Pancreas (tissue), 10 donors: ENCODE measurements around the gene EFTUD2. TPM values are rescaled to one million over a fixed set of nuclear protein-coding genes. Genes with fewer than 3 reads are reported as not detected.

ENCODE experiments used
- ATAC-seq, 4 donors: fragments of 200-7000 bp; cut with Tn5 transposase; one replicate each; pipeline versions ENCODE4 v1.8.0 to v1.9.1; 2020; ENCODE audit warnings: mild to moderate bottlenecking in 4 of 4, moderate library complexity in 4 of 4
- DNase-seq, 6 donors: peaks; one replicate each; pipeline ENCODE4 v3.0.0-alpha.2; 2020
- FAIRE-seq: peaks from 2 replicates; lab custom pipeline; 2012; peaks lifted over from hg19 to GRCh38; lab: Jason Lieb, UNC
- H3K27ac ChIP-seq, 4 donors: fragments of 200-600 bp; sonication (generic); 1 replicate in 3 of 4; 2 replicates in 1 of 4; pipeline versions ENCODE4 v1.5.0 to v1.8.0; 2020
- H3K27me3 ChIP-seq, 4 donors: fragments of 200-600 bp; one replicate each; pipeline ENCODE4 v1.8.0; 2021
- H3K36me3 ChIP-seq, 3 donors: fragments of 200-600 bp; sonication (generic) in 1 of 3; one replicate each; pipeline versions ENCODE4 v1.5.0 to v1.8.0; 2020 to 2021
- H3K4me1 ChIP-seq, 3 donors: fragments of 200-600 bp; one replicate each; pipeline ENCODE4 v1.8.0; 2021
- H3K4me3 ChIP-seq, 4 donors: fragments of 200-600 bp; sonication (generic) in 2 of 4; one replicate each; pipeline versions ENCODE4 v1.5.0 to v1.8.0; 2020 to 2021
- H3K9me3 ChIP-seq, 4 donors: fragments of 200-600 bp; one replicate each; pipeline ENCODE4 v1.8.0; 2021
- WGBS, 2 donors: extraction: QIAGEN DNeasy Blood & Tissue Kit; methylation state at CpG; one replicate each; pipeline ENCODE4 v1.1.7; 2013; 5-methylcytosine and 5-hydroxymethylcytosine counted together
- intact Hi-C, 3 donors: fragments of 100-400 bp; cut with DNase I; formaldehyde crosslinking; loops; one replicate each; pipeline versions ENCODE4 v1.11.1 to v1.14.2; 2022
- polyA plus RNA-seq, 2 donors: library from polyadenylated mRNA; stranded (reverse); fragments of 200-250 nt; gene quantifications; one replicate each; pipeline ENCODE4 v1.2.3, GENCODE V29; 2013
- total RNA-seq, 6 donors: library from RNA; stranded (reverse); fragmentation: NEBNext Ultra II Directional in 4 of 6; extraction: Animal tissue kit (Norgen Biotek cat#: 25700) in 4 of 6; gene quantifications; one replicate each; pipeline versions ENCODE4 v1.2.1 to v1.2.4, GENCODE V29; 2021 to 2023
- TF ChIP-seq, protein P1 (sequence below), 4 donors: fragments of 200-600 bp; sonication (generic) in 3 of 4; IDR thresholded peaks; one replicate each; pipeline versions ENCODE4 v1.5.0 to v1.8.0; 2021; ENCODE audit warnings: antibody characterized with exemption in 4 of 4
- donor health status: healthy with polysubstance abuse.
- donor health status: DM: no; HTN: no; CAD: no; lungs with moderate emphysema.
- donor health status: DM: no; HTN: no; CAD: no.
- donor health status: control.
- donor health status: control.
- donor health status: Bipolar disorder and iron deficiency.
- donor health status: DM: yes; HTN: yes; CAD: no.
- donor health status: DM: no; HTN: no; CAD: no.
- donor health status: DM: no; HTN: no; CAD: no.
- donor health status: DM: yes; HTN: yes; CAD: no.

EFTUD2 gene
- total and polyA plus RNA-seq, 8 donors: 18.8 to 42.7 (median 33.5) TPM

DNA sequence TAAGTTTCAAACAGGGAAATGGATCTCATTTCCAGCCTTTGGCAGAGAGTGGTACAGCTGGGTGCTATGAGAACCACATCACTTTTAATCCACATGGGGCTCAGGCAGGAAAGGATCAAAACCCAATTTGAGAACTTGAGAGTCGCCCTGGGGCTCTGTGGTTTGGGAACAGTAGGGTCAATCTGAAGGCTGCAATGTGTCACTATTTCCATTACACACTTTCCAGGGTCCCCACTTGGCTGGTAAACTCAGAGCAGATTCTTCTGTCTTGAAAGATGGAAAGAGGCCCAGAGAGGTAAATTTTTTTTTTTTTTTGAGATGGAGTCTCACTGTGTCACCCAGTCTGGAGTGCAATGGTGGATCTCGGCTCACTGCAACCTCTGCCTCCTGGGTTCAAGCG is 58.3 kb downstream of the EFTUD2 start:
- FAIRE-seq: no peak
- WGBS, 2 donors: 80 to 90% methylated on average over 3 of the region's 3 CpGs
- no peaks in the 10 kb centered on the region for H3K9me3 ChIP-seq
- no peak overlapping the region for H3K27ac ChIP-seq
- no peak overlapping the region for H3K4me3 ChIP-seq
- TF ChIP-seq, protein P1, sequence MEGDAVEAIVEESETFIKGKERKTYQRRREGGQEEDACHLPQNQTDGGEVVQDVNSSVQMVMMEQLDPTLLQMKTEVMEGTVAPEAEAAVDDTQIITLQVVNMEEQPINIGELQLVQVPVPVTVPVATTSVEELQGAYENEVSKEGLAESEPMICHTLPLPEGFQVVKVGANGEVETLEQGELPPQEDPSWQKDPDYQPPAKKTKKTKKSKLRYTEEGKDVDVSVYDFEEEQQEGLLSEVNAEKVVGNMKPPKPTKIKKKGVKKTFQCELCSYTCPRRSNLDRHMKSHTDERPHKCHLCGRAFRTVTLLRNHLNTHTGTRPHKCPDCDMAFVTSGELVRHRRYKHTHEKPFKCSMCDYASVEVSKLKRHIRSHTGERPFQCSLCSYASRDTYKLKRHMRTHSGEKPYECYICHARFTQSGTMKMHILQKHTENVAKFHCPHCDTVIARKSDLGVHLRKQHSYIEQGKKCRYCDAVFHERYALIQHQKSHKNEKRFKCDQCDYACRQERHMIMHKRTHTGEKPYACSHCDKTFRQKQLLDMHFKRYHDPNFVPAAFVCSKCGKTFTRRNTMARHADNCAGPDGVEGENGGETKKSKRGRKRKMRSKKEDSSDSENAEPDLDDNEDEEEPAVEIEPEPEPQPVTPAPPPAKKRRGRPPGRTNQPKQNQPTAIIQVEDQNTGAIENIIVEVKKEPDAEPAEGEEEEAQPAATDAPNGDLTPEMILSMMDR (IDR thresholded peaks at IDR 0.05): no peak
- H3K36me3 ChIP-seq: no peaks in the 10 kb centered on the region
- no peaks in the 10 kb centered on the region for H3K4me1 ChIP-seq
- no peaks in the 10 kb centered on the region for H3K27me3 ChIP-seq
- DNase-seq: no peak
- intact Hi-C loops: no loop called here
- ATAC-seq: no peak

DNA sequence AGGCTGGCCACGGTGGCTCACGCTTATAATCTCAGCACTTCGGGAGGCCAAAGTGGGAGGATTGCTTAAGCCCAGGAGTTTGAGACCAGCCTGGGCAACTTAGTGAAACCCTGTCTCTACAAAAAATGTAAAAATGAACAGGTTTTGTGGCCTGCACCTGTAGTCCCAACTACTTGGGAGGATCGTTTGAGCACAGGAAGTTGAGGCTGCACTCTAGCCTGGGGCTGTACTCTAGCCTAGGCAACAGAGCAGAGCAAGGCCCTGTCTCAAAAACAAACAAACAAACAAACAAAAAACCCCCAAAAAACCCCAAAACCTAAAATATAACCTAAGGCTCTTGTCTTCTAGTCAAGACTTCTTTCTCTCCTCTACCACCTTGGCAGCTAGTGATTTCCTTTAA is 59.0 kb downstream of the EFTUD2 start:
- intact Hi-C loops: no loop called here
- WGBS, 2 donors: 65 to 83% methylated on average over 4 of the region's 4 CpGs
- Histone ChIP-seq H3K9me3 (no peaks in the 10 kb centered on the region), H3K4me3 (no peak overlapping the region), H3K36me3 (no peaks in the 10 kb centered on the region), H3K4me1 (no peaks in the 10 kb centered on the region), H3K27ac (no peak overlapping the region), H3K27me3 (no peaks in the 10 kb centered on the region)
- DNase-seq: no peak
- no peak for FAIRE-seq
- ATAC-seq: no peak
- TF ChIP-seq, protein P1 (IDR thresholded peaks at IDR 0.05): no peak

DNA sequence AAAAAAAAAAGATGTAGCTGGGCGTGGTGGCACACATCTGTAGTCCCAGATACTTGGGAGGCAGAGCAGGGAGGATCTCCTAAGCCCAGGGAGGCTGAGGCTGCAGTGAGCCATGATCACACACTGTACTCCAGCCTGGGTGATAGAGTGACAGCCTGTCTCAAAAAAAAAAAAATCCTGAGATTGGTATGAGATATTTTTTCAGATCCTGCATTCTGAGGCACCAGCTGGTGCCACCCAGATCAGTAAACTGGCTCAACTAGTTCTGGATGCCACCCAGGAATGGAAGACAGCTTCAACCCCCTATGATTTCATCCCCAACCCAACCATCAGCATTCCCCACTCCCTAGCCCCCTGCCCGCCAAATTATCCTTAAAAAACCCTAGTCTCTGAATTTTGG is 62.0 kb downstream of the EFTUD2 start:
- ATAC-seq (no peak), DNase-seq (no peak), FAIRE-seq (no peak)
- H3K36me3 ChIP-seq: no peaks in the 10 kb centered on the region
- no peak overlapping the region for H3K4me3 ChIP-seq
- WGBS, 2 donors: 40 to 60% methylated on average over 2 of the region's 2 CpGs
- H3K27me3 ChIP-seq: peaks cover 0 to 5% (median 0%) of the 10 kb centered on the region in 4 donors
- no peak overlapping the region for H3K27ac ChIP-seq
- no peaks in the 10 kb centered on the region for H3K4me1 ChIP-seq
- H3K9me3 ChIP-seq: no peaks in the 10 kb centered on the region
- TF ChIP-seq, protein P1 (IDR thresholded peaks at IDR 0.05): no peak
- intact Hi-C loops: no loop called here

DNA sequence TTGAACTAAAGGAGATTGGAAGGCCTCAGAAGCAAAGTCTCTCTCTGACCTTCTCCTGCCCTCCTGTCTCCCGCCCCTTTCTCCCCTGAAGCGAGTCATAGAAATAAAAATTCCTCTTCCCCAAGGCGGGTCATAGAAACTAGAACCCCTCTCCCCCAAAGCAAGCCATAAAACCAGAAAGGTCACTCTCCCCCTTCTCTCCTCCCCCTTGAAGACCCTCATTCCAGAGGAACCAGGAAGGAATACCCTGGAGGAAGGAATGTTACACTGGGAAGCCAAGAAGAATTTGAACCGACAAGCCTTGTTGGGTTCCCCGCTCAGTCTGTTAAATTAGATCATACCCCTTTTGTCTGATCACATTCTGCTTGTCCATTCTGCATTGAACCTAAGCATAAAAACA is 66.4 kb downstream of the EFTUD2 start:
- no peak for ATAC-seq
- 75 to 87% methylated on average over 5 of the region's 5 CpGs for WGBS, 2 donors
- Histone ChIP-seq H3K27me3 (peaks cover 0 to 33% (median 5%) of the 10 kb centered on the region in 4 donors), H3K27ac (no peak overlapping the region), H3K4me1 (peaks cover 0 to 4% (median 0%) of the 10 kb centered on the region in 3 donors), H3K36me3 (no peaks in the 10 kb centered on the region), H3K4me3 (no peak overlapping the region), H3K9me3 (no peaks in the 10 kb centered on the region)
- TF ChIP-seq, protein P1 (IDR thresholded peaks at IDR 0.05): no peak
- no peak for DNase-seq
- no peak for FAIRE-seq
- intact Hi-C loops: no loop called here

DNA sequence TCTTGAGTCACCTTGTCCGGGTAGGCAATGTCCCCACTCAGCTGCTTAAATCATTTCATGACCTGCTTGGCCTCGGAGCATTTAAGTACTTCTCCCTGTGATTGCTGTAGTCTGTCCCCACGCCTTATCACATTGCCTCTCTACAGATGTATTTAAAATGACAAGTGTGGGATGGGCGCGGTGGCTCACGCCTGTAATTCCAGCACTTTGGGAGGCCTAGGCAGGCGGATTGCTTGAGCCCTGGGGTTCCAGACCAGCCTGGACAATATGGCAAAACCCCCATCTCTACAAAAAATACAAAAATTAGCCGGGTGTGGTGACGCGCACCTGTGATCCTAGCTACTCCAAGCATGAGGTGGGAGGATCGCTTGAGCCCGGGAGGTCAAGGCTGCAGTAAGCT is 67.9 kb downstream of the EFTUD2 start:
- FAIRE-seq: no peak
- H3K36me3 ChIP-seq: no peaks in the 10 kb centered on the region
- TF ChIP-seq, protein P1 (IDR thresholded peaks at IDR 0.05): no peak
- no peak for DNase-seq
- H3K4me1 ChIP-seq: peaks cover 0 to 4% (median 0%) of the 10 kb centered on the region in 3 donors
- H3K9me3 ChIP-seq: no peaks in the 10 kb centered on the region
- WGBS, 2 donors: 73 to 90% methylated on average over 12 of the region's 12 CpGs
- H3K27ac ChIP-seq: no peak overlapping the region
- no peak for ATAC-seq
- peaks cover 4 to 47% (median 12%) of the 10 kb centered on the region in 4 donors for H3K27me3 ChIP-seq
- intact Hi-C loops: no loop called here
- no peak overlapping the region for H3K4me3 ChIP-seq
